ENCODE measurements around the gene UGT1A8.
"Not testable (repeated sequence)": the region's sequence is repeated elsewhere in the genome, so short reads cannot be mapped to it uniquely, and the experiment has no call there.

The UGT1A8 gene

DNA sequence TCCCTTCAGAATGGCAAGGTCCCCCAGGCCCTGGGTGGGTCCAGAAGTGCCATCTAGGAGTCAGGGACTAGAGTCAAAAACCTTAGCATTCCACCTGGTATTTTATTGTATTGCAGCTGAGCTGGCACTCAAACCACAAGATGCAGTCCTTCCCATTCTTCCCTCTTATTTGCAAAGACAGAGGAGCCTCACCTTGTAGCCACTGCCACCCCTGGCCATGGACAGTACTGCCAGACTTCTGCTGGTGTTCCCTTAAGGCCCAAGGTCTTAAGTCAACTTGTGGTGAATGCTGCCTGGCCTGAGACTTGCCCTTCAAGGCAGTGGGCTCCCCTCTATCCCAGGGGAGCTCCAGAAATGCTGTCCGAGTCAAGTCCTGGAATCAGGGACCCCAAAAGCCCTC lies 25.7 kb downstream of the UGT1A8 start:
- no peak for DNase-seq

DNA sequence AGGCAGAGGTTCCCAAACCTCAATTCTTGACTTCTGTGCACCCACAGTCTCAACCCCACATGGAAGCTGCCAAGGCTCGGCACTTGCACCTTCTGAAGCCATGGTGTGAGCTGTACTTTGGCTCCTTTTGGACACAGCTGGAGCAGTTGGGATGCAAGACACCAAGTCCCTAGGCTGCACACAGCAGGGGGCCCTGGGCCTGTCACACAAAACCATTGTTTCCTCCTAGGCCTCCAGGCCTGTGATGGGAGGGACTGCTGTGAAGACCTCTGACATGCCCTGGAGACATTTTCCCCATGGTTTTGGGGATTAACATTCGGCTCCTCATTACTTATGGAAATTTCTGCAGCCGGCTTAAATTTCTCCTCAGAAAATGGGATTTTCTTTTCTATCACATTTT lies 28.6 kb downstream of the UGT1A8 start:
- not testable (repeated sequence) for DNase-seq

DNA sequence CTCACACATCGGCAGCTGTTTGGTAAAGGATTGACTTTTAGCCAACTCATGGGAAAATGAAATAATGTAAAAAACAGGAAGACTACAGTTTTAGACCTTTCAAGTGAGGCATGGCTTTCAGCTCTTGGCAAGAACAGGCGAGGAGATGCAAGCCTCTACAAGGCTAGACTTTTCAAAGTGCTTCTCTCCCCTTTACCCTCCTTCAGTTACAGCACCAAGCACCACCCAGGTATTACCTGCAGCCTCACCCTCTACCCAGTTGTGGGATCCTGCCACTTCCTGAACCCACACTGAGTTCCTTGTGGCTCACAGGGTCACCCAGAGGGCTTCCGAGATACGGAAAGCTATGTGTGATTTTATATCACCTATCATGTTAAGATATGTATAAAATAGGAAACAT lies 33.5 kb downstream of the UGT1A8 start:
- DNase-seq = no peak

DNA sequence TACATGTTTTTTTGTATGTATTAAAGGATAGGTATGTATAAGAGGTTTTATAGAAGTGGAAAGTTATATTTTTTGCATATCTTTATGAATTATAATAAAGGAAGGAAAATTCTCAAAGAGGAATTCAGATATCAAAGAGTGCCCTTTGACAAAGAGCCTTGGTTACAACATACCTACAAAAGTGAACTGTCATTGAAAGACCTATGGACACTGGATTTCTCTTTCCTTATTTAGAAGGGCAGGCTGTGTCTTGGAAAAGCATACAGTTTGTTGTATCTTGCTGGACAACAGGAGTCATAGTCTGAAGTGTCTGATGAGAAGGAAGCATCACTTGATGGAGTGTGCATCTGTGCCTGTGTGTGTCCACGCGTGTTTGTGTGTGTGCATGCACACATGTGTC lies 34.0 kb downstream of the UGT1A8 start:
- DNase-seq = no peak

DNA sequence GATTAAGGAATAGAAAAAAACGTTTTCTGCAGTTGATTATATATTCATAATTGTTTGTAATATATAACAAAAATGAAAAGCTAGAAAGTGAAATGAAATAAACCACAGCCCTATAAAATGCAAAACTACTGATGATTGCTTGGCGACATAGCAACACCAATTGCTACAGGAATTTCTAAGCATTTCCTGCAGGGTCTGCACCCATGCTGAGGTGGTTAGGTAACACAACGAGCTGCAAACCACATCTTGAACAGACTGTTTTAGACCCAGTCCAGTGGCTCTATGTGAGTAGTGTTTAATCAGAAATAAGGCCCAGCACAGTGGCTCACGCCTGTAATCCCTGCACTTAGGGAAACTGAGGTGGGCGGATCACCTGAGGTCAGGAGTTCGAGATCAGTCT lies 37.1 kb downstream of the UGT1A8 start:
- no peak for DNase-seq

DNA sequence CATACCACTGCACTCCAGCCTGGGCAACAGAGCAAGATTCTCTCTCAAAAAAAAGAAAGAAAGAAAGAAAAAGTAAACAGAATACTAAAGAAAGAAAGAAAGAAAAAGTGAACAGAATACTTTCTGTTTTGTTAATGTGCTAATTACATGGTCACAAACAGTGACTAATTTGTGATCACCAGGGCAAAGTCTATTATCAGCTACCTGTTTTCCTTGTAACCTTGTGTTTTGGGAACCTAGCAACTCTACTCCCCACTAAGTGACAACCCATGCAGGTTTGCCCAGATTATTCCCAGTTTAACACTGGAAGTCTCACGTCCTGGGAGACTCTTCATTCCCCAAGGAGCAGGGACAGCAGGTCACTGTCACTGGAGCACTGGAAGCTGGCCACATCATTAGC lies 37.6 kb downstream of the UGT1A8 start:
- no peak for DNase-seq

DNA sequence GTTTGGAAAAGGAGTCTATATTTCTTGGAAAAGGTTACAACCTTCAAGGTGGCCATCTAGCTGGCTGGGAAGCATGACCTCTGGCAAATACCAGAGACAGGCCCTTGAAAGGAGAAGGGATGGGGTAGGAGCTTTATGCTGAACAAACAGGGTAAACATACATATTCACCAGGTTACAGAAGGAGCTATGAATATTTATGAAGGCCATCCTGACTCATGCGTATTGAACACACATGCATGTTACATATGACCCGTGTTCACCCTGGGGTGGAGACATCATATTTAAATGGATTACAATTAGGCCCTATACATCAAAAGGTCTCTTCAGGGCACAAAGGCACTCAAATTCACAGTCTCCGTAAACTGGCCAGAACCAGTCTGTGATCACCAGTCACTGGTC lies 38.5 kb downstream of the UGT1A8 start:
- not testable (repeated sequence) for DNase-seq

DNA sequence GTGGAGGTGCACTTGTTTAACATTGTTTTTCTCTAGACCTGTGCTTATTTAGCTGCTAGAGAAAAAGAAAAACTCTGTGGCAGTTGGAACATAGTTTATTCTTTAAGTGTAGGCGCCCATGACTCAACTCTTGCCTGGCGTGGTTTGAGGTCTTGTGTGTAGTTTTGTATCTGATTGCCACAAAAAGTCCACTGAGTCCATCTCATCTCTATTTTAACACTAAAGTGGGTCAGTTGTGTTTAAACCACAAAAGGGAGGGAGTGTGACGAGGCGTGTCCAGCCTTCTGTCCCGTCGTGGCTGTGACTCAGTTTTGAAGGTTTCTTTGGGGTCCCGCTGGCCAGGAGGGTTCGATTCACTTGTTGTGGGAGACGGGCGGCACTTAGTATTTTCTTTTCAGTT lies 39.0 kb downstream of the UGT1A8 start:
- no peak for DNase-seq

DNA sequence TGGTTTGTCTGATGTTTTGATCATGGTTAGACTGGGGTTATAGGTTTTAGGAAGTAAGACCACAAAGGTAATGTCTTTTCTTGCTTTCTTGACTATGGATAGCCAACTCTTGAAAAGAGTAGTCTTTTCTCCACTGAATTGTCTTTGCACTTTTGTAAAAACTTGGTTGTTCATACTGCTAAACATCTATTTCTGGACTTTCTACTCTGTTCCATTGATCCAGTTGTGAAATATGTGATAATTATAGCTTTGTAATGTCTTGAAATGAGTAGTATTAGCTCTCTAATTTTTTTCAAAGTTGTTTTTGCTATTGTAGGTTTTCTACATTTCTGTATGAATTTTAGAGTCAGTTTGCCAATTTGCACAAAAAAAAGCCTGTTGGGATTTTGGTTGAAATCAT lies 41.2 kb downstream of the UGT1A8 start:
- DNase-seq = no peak

DNA sequence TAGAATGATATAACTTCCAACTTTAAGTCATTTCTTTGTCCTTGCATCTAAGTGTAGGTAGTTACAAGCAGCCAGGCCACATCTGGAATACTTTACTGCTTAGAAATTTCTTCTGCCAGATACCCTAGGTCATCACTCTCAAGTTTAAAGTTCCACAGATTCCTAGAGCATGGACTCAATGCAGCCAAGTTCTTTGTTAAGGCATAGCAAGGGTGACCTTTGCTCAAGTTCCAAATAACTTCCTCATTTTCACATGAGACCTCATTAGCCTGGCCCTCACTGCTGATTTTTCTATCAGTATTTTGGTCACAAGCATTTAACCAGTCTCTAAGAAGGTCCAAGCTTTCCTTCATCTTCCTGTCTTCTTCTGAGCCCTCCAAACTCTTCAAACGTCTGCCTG lies 46.5 kb downstream of the UGT1A8 start:
- DNase-seq = no peak

DNA sequence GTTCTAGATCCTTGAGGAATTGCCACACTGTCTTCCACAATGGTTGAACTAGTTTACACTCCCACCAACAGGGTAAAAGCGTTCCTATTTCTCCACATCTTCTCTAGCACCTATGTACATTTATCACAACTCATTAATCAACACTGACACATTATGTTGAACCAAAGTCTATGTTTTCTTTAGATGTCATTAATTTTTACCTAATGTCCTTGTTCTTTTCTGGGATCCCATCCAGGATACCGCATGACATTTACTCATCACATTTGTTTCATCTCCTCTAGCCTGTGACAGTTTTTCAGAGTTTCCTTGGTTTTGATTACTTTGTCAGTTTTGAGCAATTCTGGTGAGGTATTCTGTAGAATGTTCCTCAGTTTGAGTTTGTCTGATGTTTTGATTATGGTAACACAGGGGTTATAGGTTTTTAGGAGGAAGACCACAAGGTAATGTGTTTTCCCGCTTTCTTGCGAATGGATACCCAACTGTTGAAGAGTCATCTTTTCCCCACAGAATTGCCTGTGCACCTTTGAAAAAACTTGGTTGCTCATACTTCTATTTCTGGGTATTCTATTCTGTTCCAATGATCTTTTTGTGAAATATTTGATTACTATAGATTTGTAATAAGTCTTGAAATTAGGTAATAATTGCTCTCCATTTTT lies 51.3 kb downstream of the UGT1A8 start:
- DNase-seq = no peak

DNA sequence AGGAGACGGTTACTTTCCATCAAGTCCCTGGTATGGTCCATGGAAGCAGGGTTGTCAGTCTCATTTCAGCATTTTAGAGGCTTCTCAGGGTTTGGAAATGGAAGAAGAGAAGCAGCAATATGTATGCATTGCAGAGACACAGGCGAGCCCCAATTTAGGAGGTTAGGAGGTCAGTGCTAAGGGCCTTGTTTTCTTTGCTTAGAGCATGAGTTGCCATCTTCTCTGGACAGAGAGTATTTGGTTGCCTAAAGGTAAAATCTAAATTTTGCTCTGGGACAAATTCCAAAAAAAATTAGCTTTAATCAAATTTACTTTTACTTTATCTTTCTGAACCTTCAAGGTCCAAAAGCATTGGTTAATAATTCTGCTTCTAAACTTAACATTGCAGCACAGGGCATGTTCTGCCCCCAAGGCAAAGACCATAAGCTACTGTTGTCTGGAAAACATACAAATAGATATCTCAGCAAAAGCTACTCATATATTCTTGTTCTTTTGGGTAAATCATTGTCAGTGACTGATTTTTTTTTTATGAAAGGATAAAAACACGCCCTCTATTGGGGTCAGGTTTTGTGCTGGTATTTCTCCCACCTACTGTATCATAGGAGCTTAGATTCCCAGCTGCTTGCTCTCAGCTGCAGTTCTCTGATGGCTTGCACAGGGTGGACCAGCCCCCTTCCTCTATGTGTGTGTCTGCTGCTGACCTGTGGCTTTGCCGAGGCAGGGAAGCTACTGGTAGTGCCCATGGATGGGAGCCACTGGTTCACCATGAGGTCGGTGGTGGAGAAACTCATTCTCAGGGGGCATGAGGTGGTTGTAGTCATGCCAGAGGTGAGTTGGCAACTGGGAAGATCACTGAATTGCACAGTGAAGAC lies 54.1 kb downstream of the UGT1A8 start, which contains the start of gene UGT1A9:
TSS of gene UGT1A9 (plus strand) at position 609 of the 872 bp plus-strand sequence. CDS start at position 646, 37 bp downstream.
- no peak for DNase-seq

DNA sequence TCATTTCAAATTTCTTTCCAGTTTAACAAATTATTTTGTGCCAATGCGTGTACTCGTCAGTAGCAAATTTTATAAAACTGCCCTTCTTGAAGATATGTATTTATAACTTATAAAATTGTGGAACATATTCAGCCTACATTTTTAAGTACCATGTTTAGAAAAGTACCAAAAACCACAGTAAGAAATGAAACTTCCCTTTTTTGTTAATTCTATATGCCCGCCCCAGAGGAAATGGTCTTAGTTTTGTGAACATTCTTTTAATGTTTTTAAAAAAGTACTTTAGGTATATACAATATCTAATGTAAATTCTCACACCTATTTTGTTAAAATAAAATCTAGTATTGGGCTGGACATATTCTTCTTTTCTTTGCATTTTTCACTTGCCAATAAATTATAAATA lies 55.5 kb downstream of the UGT1A8 start:
- DNase-seq = no peak

DNA sequence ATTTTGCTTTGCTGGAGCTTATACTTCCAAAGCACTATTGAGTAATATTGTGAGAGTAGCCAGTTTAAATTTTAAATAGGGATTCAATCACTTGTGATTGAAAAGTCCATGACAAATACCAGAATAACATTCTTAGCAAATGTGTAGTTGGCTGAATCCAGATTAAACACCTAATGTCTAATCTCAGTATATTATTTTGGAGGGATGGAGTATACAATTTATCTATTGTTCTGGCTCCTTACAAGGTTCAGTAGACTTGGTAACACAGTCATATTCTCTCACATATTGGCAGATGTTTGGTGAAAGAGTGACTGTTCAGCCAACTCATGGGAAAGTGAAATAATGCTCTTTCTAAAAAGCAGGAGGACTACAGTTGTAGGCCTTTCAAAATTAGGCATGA lies 56.5 kb downstream of the UGT1A8 start:
- no peak for DNase-seq

DNA sequence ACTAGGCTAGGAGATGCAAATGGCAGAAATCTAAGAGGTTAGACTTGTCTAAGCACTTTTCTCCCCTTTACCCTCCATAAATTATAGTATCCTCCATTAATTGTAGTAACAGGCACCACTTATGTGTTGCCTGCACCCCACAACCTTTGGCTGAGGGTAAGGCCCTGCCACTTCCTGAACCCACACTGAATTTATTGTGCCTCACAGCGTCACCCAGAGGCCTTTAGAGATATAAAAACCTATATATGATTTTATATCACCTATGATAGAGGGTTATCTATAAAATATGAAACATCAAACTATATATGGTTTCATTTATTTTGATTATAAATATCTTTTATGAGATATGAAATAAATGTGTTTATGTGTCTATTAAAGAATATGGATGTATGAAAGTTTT lies 56.9 kb downstream of the UGT1A8 start:
- DNase-seq = no peak

DNA sequence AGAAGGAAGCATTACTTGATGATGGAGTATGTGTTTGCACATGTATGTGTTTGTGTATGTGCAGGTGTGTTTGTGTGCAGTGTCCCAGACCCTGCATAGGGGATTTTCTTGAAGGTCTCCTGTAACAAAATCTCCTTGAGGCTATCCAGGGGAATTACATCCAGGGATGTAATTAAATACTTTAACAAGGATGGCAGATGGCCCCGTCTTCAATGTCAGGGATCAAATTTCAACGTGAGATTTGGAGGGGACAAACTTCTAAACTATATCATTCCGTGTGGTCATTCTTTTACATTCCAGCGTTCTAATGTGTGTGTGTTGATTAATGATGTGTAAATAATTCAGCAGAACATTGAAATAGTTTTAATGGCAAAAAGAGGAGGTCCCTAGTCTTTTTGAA lies 57.6 kb downstream of the UGT1A8 start:
- DNase-seq = no peak

DNA sequence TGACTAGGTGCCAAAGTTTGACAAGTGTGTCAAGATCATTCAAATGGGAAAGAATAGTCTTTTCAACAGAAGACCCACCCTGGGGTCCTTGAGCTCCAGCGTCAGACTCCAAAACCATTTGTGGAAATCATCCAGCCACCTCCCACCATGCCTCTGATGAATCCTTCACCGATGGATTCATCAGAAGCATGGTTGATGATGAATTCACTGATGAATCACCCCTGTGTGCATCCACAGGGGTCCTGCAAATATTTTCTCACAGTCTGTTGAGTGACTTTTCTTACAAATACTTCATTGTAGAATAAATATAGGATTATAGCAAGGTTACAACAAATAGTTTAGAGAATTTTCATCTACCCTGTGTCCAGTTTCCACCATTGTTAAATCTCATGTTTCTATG lies 58.6 kb downstream of the UGT1A8 start:
- DNase-seq = no peak

DNA sequence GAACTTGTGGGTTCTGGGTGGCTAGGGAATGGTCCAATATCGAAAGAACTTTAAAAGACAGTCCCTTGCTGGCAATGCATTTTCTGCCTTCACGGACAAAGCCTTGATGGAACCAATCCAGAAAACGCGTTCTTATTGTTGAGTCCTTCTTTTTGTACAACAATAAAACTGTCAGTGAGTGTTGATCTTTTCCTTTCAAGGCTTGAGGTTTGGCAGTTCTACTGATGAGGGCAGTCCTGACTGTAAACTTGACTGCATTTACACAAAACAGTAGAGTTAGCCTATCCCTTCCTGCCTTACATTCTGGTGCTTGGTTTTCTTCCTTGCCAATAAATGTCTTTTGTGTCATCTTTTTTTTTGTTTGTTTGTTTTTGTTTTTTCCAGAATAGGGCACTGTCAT lies 61.8 kb downstream of the UGT1A8 start:
- no peak for DNase-seq

DNA sequence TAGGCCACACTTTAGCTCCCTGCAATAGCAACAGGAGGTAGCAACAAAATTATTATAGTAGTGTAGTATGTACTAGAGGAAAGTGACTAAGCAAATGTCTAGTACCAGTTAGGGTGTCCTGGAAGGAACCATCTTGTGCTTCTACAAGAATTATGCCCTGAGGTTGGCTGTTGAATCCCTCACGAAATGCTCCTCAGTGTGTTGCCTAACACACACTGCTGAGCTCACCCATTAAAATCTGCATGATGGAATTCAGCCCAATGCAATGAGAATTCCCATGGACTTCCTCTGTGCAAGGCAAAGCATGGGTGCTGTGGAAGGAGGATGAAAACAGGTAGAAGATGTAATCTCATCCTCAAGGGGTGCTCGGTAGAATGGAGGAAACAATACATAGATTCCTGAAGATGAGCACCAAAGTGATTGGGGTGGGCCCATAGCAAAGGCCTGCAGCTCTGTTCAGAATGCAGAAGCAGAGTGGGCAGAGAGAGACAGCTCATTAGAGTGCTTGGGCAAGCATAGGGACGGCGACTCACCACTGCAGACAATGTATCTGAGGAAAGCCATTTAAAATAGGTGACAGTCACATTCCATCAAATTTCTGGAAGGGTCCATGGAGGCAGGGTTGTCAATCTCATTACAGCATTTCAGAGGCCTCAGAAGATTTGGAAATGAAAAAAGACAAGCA lies 63.1 kb downstream of the UGT1A8 start:
- DNase-seq = no peak

DNA sequence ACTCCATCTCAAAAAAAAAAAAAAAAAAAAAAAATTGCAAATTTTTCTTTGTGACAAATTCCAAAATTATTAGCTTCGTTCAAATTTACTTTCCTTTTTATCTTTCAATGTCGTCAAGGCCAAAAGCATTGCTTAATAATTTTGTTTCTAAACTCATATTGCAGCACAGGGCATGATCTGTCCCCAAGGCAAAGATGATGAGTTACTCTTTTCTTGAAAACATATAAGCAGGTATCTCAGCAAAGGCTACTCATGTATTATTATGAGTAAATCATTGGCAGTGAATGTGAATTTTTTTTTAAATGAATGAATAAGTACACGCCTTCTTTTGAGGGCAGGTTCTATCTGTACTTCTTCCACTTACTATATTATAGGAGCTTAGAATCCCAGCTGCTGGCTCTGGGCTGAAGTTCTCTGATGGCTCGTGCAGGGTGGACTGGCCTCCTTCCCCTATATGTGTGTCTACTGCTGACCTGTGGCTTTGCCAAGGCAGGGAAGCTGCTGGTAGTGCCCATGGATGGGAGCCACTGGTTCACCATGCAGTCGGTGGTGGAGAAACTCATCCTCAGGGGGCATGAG lies 64.2 kb downstream of the UGT1A8 start, which contains the start of gene UGT1A7:
TSS of gene UGT1A7 (plus strand) at position 381 of the 579 bp plus-strand sequence. CDS start at position 418, 37 bp downstream.
- no peak for DNase-seq

DNA sequence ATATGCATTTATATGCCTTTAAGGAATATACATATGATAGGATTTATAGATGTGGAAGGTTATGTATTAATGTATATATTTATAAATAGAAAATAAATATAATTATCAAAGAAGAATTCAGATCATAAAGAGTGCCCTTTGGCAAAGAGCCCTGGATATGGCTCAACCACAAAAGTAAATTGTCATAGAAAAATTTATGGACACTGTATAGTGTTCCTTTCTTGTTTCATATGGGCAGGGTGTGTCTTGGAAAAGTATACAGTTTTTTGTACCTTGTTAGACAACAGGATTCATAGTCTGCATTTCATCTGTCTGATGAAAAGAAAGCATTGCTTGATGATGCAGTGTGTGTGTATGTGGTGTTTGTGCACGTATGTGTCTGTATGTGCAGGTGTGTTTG lies 67.2 kb downstream of the UGT1A8 start:
- DNase-seq = no peak

DNA sequence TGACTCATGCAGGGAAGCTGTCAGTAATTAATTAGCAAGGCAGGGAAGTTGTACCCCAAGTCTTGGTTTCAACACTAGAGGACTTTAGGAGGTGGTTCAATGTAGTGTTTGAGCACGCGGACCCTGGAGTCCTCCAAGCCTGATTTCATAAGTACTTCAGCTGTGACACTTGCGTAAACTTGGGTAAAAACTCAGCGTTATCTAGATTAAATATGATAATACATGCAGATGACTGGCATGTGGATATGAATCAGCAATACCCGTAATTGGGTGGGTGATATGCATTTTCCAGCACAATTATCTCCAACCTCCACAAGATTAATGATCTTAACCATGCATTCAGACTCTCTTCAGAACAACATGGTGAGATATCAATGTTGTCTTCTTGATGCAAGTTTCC lies 69.5 kb downstream of the UGT1A8 start:
- no peak for DNase-seq

DNA sequence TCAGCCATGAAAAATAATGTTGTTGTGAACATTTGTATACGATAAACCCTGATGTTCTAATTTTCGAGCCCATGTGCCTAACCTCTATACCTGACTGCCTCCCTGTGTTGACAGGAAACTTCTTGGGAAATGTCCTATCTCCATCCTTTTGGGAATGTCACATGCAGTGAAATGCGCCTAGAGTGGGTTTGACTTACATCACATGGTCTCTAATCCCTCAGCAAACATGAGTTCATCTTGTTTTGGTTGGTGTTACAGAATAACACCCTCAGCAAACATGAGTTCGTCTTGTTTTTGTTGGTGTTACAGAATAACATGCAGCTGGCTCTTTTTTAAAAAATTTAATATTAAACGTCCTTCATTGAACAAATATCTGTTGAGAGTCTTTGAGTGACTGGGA lies 70.9 kb downstream of the UGT1A8 start:
- no peak for DNase-seq

All from central memory CD4-positive, alpha-beta T cell (primary cell).